Transverse colon (tissue), 4 donors: Measurements from ENCODE around the gene ABHD17A.

Experiments
- CTCF ChIP-seq, 5 experiments: fragments of 200-600 bp in 3 of 5; fragments of 450-650 bp in 2 of 5; sonication (generic) in 3 of 5; IDR thresholded peaks; 1 replicate in 2 of 5; 2 replicates in 3 of 5; pipeline ENCODE4 v1.5.1; 2016 to 2017; ENCODE audit warnings: antibody characterized with exemption in 5 of 5, inconsistent platforms in 3 of 5, mild to moderate bottlenecking in 2 of 5, moderate library complexity in 1 of 5
- EP300 ChIP-seq: sonication (generic); formaldehyde crosslinking; IDR thresholded peaks from one replicate; pipeline ENCODE4 v1.6.1; 2017; ENCODE audit warnings: antibody characterized with exemption, low read depth
- POLR2A ChIP-seq: fragments of 450-650 bp; IDR thresholded peaks from one replicate; pipeline ENCODE4 v1.6.1; 2016; ENCODE audit warnings: antibody characterized with exemption, mild to moderate bottlenecking, moderate library complexity
- POLR2AphosphoS5 ChIP-seq, 3 donors: sonication (generic); formaldehyde crosslinking; IDR thresholded peaks; one replicate each; pipeline ENCODE4 v1.6.1; 2016; ENCODE audit warnings: antibody characterized with exemption in 3 of 3

GRCh38 chr19:1832046-1832663 is 53.1 kb downstream of the ABHD17A start:
- TF ChIP-seq CTCF (IDR thresholded peaks at IDR 0.05) = no peak
- no peak for TF ChIP-seq POLR2A
- TF ChIP-seq POLR2AphosphoS5 (IDR thresholded peaks at IDR 0.05) = no peak
- TF ChIP-seq EP300 = no peak
